Choroid plexus epithelial cell (primary cell): ENCODE measurements around the gene TGFA.

Source experiments
- DNase-seq: peaks from one replicate; pipeline ENCODE4 v3.0.0-alpha.2; 2010; ENCODE audit warnings: low read depth
- H3K4me3 ChIP-seq: 2 replicates; pipeline ENCODE4 v1.5.1; 2011; ENCODE audit warnings: low read depth, mild to moderate bottlenecking, control low read depth, low read length, moderate library complexity
- CTCF ChIP-seq: conservative IDR thresholded peaks from 2 replicates; pipeline ENCODE4 v1.5.1; 2011; ENCODE audit warnings: low read depth, mild to moderate bottlenecking, control low read depth, inconsistent platforms, low read length, moderate library complexity

The TGFA gene

GRCh38 chr2:70574618-70575017 lies 21.0 kb upstream of the TGFA start:
- no peak overlapping the region for H3K4me3 ChIP-seq
- no peak for TF ChIP-seq CTCF
- DNase-seq, result no peak

GRCh38 chr2:70574109-70574508 lies 20.5 kb upstream of the TGFA start:
- no peak for TF ChIP-seq CTCF
- no peak overlapping the region for H3K4me3 ChIP-seq
- DNase-seq, result no peak

GRCh38 chr2:70570041-70570661 lies 16.5 kb upstream of the TGFA start:
- no peak overlapping the region for H3K4me3 ChIP-seq
- DNase-seq, result peak; percentile 6
- TF ChIP-seq CTCF, result no peak

GRCh38 chr2:70569559-70569958 lies 15.9 kb upstream of the TGFA start:
- DNase-seq, result no peak
- no peak for TF ChIP-seq CTCF
- no peak overlapping the region for H3K4me3 ChIP-seq

GRCh38 chr2:70566906-70567305 lies 13.3 kb upstream of the TGFA start:
- H3K4me3 ChIP-seq, result no peak overlapping the region
- TF ChIP-seq CTCF, result no peak
- DNase-seq, result no peak

GRCh38 chr2:70566464-70566863 lies 12.8 kb upstream of the TGFA start:
- no peak for DNase-seq
- TF ChIP-seq CTCF, result no peak

GRCh38 chr2:70565039-70565731 lies 11.6 kb upstream of the TGFA start:
- H3K4me3 ChIP-seq, result no peak overlapping the region
- DNase-seq, result no peak
- no peak for TF ChIP-seq CTCF

More at GRCh38 chr2:70566464-70566863, 12.8 kb upstream of the TGFA start:
- no peak overlapping the region for H3K4me3 ChIP-seq
